Memory B cell (primary cell): ENCODE data around the gene CDK2.
"Not testable (repeated sequence)": the region's sequence is repeated elsewhere in the genome, so short reads cannot be mapped to it uniquely, and the experiment has no call there.

Experiments
- ATAC-seq: fragments of 150-1000 bp; cut with Tn5 transposase; 2 replicates; pipeline ENCODE4 v1.10.0; 2021; ENCODE audit warnings: low read depth, mild to moderate bottlenecking, moderate library complexity
- DNase-seq, 2 donors: peaks; one replicate each; pipeline ENCODE4 v3.0.0; 2022; ENCODE audit warnings: low spot score in 2 of 2
- H3K27ac Mint-ChIP-seq: one replicate; pipeline ENCODE4 v1.8.0; 2022; ENCODE audit warnings: mild to moderate bottlenecking, moderate library complexity, mixed read lengths
- H3K27me3 Mint-ChIP-seq: one replicate; pipeline ENCODE4 v1.8.0; 2022; ENCODE audit warnings: mixed read lengths
- H3K36me3 Mint-ChIP-seq: one replicate; pipeline ENCODE4 v1.8.0; 2022; ENCODE audit warnings: mild to moderate bottlenecking, mixed read lengths
- H3K4me1 Mint-ChIP-seq: one replicate; pipeline ENCODE4 v1.8.0; 2022; ENCODE audit warnings: mixed read lengths
- H3K4me3 Mint-ChIP-seq: one replicate; pipeline ENCODE4 v1.8.0; 2022; ENCODE audit warnings: mild to moderate bottlenecking, moderate library complexity, mixed read lengths
- H3K9me3 Mint-ChIP-seq: one replicate; pipeline ENCODE4 v1.8.0; 2022; ENCODE audit warnings: mixed read lengths

Gene CDK2

DNA sequence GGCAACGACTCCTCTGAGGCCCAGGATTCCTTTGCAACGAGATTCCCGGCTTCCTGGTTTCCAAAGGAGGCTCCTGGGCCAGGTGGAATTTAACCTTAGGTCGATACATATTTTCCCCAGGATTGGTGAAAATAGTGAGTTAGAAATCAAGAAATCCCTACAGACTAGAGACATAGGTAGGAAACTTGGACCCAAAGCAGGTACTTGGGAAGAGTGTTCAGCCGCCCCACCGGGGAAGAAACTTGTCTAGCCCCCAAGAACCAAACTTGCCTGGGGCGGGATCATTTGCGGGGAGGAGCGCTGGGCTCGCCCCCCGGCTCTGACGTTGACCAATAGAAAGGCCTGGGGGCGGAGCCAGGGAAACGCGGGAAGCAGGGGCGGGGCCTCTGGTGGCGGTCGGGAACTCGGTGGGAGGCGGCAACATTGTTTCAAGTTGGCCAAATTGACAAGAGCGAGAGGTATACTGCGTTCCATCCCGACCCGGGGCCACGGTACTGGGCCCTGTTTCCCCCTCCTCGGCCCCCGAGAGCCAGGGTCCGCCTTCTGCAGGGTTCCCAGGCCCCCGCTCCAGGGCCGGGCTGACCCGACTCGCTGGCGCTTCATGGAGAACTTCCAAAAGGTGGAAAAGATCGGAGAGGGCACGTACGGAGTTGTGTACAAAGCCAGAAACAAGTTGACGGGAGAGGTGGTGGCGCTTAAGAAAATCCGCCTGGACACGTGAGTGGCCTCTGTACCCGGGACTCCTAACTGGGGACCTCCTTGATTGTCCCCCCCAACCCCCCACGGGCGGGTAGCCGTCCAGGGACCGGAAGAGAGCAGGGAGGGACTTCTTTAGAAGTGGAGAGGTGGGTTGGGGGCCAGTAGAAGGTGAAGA lies at the start of gene CDK2:
Gene CDK2, plus strand, starts transcription at position 423 of the 874 bp plus-strand sequence. Its CDS starts 179 bp downstream, at position 602.
- H3K9me3 Mint-ChIP-seq = no peaks in the 10 kb centered on the region
- no peaks in the 10 kb centered on the region for H3K27me3 Mint-ChIP-seq
- ATAC-seq (peak; percentile 99), DNase-seq (peak; percentile 72 to 80)
- H3K27ac Mint-ChIP-seq = peak within 1 kb of the TSS; percentile 70
- peaks cover 27% of the 10 kb centered on the region for H3K4me1 Mint-ChIP-seq
- H3K4me3 Mint-ChIP-seq = peak within 1 kb of the TSS; percentile 93
- no peaks in the 10 kb centered on the region for H3K36me3 Mint-ChIP-seq

DNA sequence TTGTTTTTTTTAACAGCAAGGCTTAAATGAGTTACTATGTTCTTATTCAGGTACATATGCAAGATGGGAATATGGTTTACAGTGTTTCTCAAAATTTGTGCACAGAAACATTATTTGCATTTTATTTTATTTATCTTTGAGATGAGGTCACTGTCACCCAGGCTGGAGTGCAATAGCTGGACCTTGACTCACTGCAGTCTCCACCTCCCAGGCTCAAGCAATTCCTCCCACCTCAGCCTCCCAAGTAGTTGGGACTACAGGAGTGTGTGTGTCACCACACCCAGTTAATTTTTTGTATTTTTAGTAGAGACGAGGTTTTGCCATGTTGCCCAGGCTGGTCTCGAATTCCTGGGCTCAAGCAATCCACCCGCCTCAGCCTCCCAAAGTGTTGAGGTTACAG lies 47.6 kb upstream of the CDK2 start:
- not testable (repeated sequence) for H3K27me3 Mint-ChIP-seq, H3K27ac Mint-ChIP-seq, ATAC-seq, DNase-seq, H3K9me3 Mint-ChIP-seq, H3K4me3 Mint-ChIP-seq
- Mint-ChIP-seq H3K4me1 (peaks cover 19% of the 10 kb centered on the region), H3K36me3 (peaks cover 14% of the 10 kb centered on the region)

DNA sequence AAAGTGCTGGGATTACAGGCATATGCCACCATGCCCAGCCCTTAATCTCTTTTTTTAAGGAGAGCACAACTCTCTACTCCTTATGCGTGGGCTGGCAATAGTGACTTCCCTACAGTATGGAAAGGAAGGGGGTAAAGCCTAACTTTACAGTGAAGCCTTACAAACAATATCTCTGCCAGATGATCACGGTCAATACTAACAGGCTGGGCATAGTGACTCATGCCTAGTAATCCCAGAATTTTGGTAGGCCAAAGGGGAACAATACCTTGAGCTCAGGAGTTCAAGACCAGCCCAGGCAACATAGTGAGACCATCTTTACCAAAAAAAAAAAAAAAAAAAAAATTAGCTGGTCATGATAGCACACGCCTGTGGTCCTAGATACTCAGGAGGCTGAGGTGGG lies 44.5 kb upstream of the CDK2 start:
- H3K27ac Mint-ChIP-seq = no peak overlapping the region
- H3K36me3 Mint-ChIP-seq = peaks cover 9% of the 10 kb centered on the region
- no peak overlapping the region for H3K4me3 Mint-ChIP-seq
- DNase-seq (no peak), ATAC-seq (no peak)
- H3K4me1 Mint-ChIP-seq = peaks cover 30% of the 10 kb centered on the region
- H3K27me3 Mint-ChIP-seq = no peaks in the 10 kb centered on the region
- H3K9me3 Mint-ChIP-seq = no peaks in the 10 kb centered on the region

DNA sequence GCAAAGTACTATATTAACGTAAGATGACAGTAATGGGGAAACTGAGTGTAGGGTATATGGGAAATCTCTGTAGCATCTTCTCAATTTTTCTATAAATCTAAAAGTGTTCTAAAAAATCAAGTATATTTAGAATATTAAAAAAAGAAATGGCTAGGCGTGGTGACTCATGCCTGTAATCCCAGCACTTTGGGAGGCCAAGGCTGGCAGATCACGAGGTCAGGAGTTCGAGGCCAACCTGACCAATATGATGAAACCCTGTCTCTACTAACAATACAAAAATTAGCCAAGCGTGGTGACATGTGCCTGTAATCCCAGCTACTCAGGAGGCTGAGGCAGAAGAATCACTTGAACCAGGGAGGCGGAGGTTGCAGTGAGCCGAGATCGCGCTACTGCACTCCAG lies 43.0 kb upstream of the CDK2 start:
- H3K9me3 Mint-ChIP-seq, H3K27ac Mint-ChIP-seq, ATAC-seq, H3K27me3 Mint-ChIP-seq, DNase-seq, H3K36me3 Mint-ChIP-seq, H3K4me3 Mint-ChIP-seq: not testable (repeated sequence)
- peaks cover 34% of the 10 kb centered on the region for H3K4me1 Mint-ChIP-seq

DNA sequence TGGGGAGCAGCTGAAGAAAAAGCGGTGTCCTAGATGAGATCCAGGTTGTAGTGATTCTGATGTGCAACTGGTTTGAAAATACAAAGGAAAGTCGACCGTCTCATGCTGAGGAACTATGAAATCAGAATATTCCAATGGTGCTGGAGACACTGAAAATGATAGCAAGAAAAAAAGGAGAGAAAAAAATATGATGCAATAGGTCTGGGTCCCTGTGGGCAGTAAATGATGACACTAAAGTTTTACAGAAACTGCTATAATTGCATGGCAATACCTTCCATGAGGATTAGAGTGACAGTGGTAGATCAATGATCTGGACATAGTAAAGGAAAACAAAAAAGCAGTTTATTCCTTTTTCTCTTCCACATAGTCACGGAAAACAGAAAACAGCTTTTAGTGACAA lies 41.3 kb upstream of the CDK2 start:
- Mint-ChIP-seq H3K9me3 (no peaks in the 10 kb centered on the region), H3K4me1 (peaks cover 45% of the 10 kb centered on the region), H3K36me3 (peaks cover 9% of the 10 kb centered on the region), H3K4me3 (peak overlapping the region; percentile 49), H3K27ac (peak overlapping the region; percentile 91), H3K27me3 (no peaks in the 10 kb centered on the region)
- no peak for ATAC-seq
- DNase-seq = no peak

DNA sequence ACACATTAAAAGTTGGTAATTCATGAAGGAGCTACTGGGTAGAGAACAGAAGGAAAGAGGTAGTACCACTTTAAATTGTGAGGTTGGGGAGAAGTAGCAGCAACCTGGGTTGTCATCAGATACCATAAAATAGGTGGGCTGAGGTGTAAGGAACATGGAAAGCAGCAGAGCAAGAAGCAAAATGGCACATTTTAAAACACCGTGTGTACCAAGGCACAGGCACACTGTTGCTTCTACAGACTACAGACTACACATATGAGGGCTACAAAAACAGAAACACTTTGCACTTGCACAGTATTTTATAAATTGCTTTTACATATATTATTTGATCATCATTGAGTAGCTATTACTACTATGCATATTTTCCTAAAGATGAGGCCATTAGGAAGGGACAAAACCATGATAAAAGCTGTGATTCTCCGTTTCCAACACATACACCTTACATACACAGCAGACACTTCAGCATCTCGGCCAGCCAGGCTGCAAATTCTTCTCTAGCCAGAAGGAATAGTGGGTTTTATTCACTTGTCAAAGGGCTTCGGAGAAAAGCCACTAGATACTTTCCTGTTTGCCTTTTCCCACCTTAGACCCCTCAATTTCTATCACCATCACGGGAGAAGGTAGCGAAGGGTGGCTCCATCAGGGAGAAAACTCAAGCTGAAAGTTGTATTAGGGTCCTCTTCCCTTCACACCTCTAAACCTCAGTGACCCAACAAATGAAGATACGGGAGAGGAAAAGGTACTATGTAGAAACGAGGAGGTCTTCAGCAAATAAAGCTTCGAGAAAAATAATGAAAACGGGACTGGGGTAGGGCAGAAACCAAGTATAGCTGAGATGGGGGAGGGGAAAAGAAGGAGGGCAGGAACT lies 40.5 kb upstream of the CDK2 start:
- Mint-ChIP-seq H3K4me3 (peak overlapping the region; percentile 94), H3K36me3 (peaks cover 9% of the 10 kb centered on the region), H3K4me1 (peaks cover 48% of the 10 kb centered on the region), H3K9me3 (no peaks in the 10 kb centered on the region), H3K27me3 (no peaks in the 10 kb centered on the region), H3K27ac (peak overlapping the region; percentile 91)
- DNase-seq = no peak
- peak; percentile 7 for ATAC-seq

DNA sequence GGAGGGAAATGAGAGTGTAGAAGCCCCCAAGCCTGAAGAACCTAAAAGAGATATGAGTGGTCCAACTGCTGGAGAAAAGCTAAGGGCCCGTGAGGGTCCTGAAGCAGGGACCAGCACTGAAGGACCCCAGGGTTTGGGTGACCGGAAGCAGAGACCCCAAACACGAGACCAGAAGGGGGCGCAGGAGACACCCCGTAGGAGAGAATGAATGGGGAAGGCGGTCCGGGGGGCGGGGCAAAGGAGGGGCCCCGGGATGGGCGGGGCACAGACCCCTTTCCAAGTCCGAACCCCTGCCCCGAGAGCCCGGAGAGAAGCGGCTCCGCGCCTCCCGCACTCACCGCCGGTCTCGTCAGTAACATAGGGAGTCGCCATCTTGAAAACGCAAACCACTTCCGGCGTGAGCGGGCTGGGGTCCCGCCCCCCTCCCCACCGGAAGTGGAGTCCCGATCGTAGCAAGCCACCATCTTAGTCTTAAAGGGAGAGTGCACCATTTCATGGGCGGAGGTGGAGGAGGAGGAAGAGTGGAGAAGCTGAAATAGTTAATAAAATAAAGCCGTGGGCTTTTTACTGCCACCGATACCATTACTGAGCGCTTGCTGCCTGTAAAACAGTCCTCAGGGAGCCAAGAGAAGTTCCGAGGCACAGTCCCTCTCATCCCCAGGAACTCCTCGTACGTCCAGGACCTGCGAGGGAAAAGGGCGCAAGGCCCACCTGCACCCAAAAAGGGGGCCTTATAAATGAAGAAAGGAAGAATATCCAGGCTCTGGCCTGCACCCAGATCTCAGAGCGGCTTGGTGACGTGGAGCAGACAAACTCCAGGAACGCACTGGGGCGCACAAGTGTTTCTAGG lies 39.7 kb upstream of the CDK2 start:
- peak overlapping the region; percentile 94 for H3K4me3 Mint-ChIP-seq
- peaks cover 47% of the 10 kb centered on the region for H3K4me1 Mint-ChIP-seq
- ATAC-seq (peak; percentile 58), DNase-seq (peak; percentile 78 to 87)
- H3K36me3 Mint-ChIP-seq = peaks cover 11% of the 10 kb centered on the region
- H3K9me3 Mint-ChIP-seq = no peaks in the 10 kb centered on the region
- H3K27ac Mint-ChIP-seq = peak overlapping the region; percentile 91
- no peaks in the 10 kb centered on the region for H3K27me3 Mint-ChIP-seq

DNA sequence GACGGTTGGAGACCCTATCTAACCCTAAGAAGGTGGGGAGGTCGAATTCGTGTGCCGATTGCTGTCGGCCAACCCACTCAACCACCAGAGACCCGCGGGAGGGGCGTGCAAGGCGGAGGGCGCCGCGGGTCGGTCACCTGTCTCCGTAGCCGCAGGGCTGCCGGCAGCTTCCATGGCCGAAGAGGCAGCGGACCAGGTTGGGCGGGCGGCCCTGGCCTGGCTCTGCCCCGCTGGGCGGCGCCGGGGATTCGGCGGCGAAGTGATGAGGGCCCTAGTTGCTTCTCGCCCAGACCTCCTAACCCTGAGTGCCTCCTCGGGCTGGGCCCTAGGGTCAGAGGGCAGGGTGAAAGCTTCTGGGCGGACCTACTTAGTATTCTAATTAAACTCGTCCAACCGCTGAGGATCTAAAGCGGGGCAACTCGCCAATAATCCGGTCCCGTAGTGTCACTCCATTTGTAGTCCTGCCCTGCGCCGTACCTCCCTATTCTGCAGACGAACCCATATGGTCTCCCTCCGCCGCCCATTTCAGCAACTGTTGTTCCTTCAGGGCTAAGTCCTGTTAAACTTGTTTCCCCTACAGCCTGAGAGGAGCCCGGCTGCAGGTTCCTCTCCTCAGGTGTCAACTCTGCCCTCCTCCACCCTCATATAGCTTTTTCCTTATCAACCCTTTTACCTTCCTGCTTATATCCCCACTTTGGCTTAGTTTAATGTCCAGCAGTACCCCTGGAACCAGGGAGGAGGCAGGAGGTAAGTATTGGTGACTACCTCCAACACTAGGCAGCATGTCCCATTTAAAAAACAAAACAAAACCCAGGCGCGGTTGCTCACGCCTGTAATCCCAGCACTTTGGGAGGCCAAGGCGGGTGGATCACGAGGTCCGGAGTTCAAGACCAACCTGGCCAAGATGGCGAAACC lies 38.8 kb upstream of the CDK2 start, which contains the start of gene PYM1:
Gene PYM1, minus strand, starts transcription at position 307 of the 915 bp plus-strand sequence. Its CDS starts 133 bp downstream, at position 174.
- peak within 1 kb of the TSS; percentile 99 for H3K4me3 Mint-ChIP-seq
- peaks cover 10% of the 10 kb centered on the region for H3K36me3 Mint-ChIP-seq
- H3K4me1 Mint-ChIP-seq = peaks cover 48% of the 10 kb centered on the region
- ATAC-seq (peak; percentile 20), DNase-seq (peak; percentile 38 to 57)
- no peaks in the 10 kb centered on the region for H3K9me3 Mint-ChIP-seq
- peak within 1 kb of the TSS; percentile 91 for H3K27ac Mint-ChIP-seq
- no peaks in the 10 kb centered on the region for H3K27me3 Mint-ChIP-seq

DNA sequence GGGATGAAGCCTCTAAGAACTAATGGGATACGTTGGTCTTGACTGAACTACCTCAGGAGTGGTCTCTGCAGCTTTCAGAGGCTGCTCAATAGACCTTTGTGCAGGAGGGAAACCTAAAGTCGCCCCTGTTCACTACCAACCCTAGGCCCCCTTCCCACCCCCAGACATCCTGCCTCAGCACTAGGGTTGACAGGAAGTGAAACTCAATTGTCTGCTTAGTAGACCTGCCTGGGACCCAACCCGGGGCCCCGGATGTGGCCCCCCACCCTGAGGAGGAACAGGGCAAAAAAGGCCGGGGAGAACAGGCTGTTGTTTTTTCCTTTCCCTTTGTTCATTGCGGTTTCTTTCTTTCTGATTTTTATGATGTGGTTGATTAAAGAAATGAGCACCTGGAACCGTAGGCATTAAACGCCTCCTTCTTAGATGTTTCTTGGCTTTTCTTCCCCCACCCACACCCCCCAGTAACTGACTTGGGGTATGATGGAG lies 37.3 kb upstream of the CDK2 start:
- peak; percentile 60 for ATAC-seq
- peaks cover 7% of the 10 kb centered on the region for H3K36me3 Mint-ChIP-seq
- DNase-seq = peak; percentile 52 to 64
- H3K4me1 Mint-ChIP-seq = peaks cover 53% of the 10 kb centered on the region
- no peaks in the 10 kb centered on the region for H3K27me3 Mint-ChIP-seq
- peak overlapping the region; percentile 95 for H3K27ac Mint-ChIP-seq
- H3K9me3 Mint-ChIP-seq = no peaks in the 10 kb centered on the region
- H3K4me3 Mint-ChIP-seq = peak overlapping the region; percentile 99

DNA sequence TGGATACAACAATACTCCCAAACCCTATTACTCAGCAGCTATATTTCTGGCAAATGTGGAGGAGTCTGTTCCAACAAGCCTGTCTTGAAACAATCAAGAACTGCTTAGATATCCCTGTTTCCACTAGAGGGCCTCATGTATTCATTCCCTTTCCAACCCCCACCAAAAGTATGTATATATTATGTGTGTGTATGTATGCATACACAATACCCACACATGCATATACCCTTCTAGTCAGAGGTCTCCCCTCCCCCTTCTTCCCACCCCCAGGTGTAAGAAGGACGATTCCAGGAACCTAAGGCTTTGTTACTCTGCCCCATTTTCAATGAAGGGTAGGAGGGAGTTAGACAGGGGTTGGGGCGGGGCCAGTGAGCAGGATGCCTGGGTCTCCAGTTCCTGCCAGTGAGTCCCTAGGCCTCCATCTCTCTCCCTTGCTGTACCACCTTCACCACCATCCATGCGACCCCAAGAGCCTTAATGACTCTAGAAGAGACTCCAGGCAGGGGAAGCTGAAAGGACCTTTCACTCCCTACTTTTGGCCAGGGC lies 35.8 kb upstream of the CDK2 start, which contains the start of gene DGKA:
Gene DGKA, plus strand, starts transcription at position 392 of the 546 bp plus-strand sequence. CDS start 5,342 bp downstream, outside the sequence.
- Mint-ChIP-seq H3K27me3 (no peaks in the 10 kb centered on the region), H3K9me3 (no peaks in the 10 kb centered on the region), H3K4me1 (peaks cover 49% of the 10 kb centered on the region), H3K36me3 (peaks cover 13% of the 10 kb centered on the region), H3K27ac (peak within 1 kb of the TSS; percentile 95), H3K4me3 (peak within 1 kb of the TSS; percentile 99)
- peak; percentile 7 for ATAC-seq
- peak in 1 of 2 donors; percentile 44 for DNase-seq

DNA sequence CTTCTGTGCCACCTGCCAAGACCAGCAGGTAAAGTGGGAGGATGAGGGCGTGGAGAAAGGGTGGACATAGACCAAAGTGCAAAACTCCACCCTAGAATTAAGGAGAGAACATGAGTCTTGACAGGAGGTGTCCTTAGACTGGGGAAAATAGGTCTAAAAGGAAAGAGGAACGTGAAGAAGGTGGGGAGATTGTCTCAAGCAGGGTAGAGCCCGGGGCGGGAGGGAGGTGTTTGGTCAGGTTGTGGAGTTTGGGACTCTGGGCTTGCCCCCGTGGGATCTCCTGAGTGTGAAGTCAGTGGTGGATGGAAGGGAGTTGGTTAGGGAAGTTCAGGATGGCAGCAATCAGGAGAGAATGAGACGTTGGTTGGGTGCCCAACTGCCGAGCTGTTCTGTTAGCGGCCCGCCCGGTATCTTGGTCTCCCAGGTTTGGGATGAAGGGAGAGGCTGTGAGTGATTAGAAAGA lies 35.3 kb upstream of the CDK2 start:
- ATAC-seq (no peak), DNase-seq (peak in 1 of 2 donors; percentile 25)
- H3K36me3 Mint-ChIP-seq = peaks cover 16% of the 10 kb centered on the region
- peak overlapping the region; percentile 99 for H3K4me3 Mint-ChIP-seq
- peaks cover 49% of the 10 kb centered on the region for H3K4me1 Mint-ChIP-seq
- H3K27me3 Mint-ChIP-seq = no peaks in the 10 kb centered on the region
- peak overlapping the region; percentile 95 for H3K27ac Mint-ChIP-seq
- H3K9me3 Mint-ChIP-seq = no peaks in the 10 kb centered on the region
